H1 (cell line): Measurements from ENCODE around the gene HMGN1. TPM values are rescaled to one million over a fixed set of nuclear protein-coding genes. Genes with fewer than 3 reads are reported as not detected.
"Not testable (repeated sequence)": the region's sequence is repeated elsewhere in the genome, so short reads cannot be mapped to it uniquely, and the experiment has no call there.

Experiments
- CTCF ChIA-PET: fragments of 300-600 bp; sonication (Branson Sonifier 250); formaldehyde crosslinking; loops from one replicate; lab custom pipeline; 2021; ENCODE audit not compliant: partially characterized antibody; lab: Charles Lee
- POLR2A ChIA-PET: fragments of 300-600 bp; sonication (Branson Sonifier 250); formaldehyde crosslinking; loops from one replicate; lab custom pipeline; 2021; ENCODE audit warnings: inconsistent platforms; ENCODE audit not compliant: partially characterized antibody; lab: Charles Lee
- DNase-seq, 2 experiments: peaks; one replicate each; pipeline versions ENCODE4 v3.0.0 to v3.0.0-alpha.2; 2010 to 2022; ENCODE audit warnings: low spot score in 2 of 2, low read depth in 1 of 2, mixed read lengths in 1 of 2
- FAIRE-seq: peaks from 2 replicates; lab custom pipeline; 2011; peaks lifted over from hg19 to GRCh38; lab: Jason Lieb, UNC
- H2AFZ ChIP-seq: 2 replicates; pipeline ENCODE4 v1.8.1; 2012; ENCODE audit warnings: low read length, inconsistent platforms
- H2AK5ac ChIP-seq: 2 replicates; pipeline ENCODE4 v1.6.1; 2013; ENCODE audit warnings: low read depth, low read length
- H2BK120ac ChIP-seq: replicated peaks from 2 replicates; pipeline ENCODE3; 2013; ENCODE audit warnings: low read depth, low read length, inconsistent platforms
- H2BK12ac ChIP-seq: 2 replicates; pipeline ENCODE4 v1.6.1; 2013; ENCODE audit warnings: low read depth, low read length
- H2BK15ac ChIP-seq: 2 replicates; pipeline ENCODE4 v1.6.1; 2013; ENCODE audit warnings: low read length
- H2BK20ac ChIP-seq: 2 replicates; pipeline ENCODE4 v1.6.1; 2013; ENCODE audit warnings: low read length
- H2BK5ac ChIP-seq: 2 replicates; pipeline ENCODE4 v1.6.1; 2013; ENCODE audit warnings: low read depth, low read length
- H3K14ac ChIP-seq: 2 replicates; pipeline ENCODE4 v1.6.1; 2013; ENCODE audit warnings: inconsistent platforms; ENCODE audit not compliant: insufficient read length
- H3K18ac ChIP-seq: 2 replicates; pipeline ENCODE4 v1.6.1; 2013; ENCODE audit warnings: low read length; ENCODE audit errors: extremely low read depth
- H3K23ac ChIP-seq: 2 replicates; pipeline ENCODE4 v1.6.1; 2013; ENCODE audit warnings: inconsistent platforms; ENCODE audit not compliant: insufficient read length
- H3K23me2 ChIP-seq: 2 replicates; pipeline ENCODE4 v1.6.1; 2013; ENCODE audit warnings: low read depth, low read length
- H3K27ac ChIP-seq: 2 replicates; pipeline ENCODE4 v1.6.1; 2011; ENCODE audit warnings: low read depth, low read length, inconsistent platforms
- H3K27me3 ChIP-seq, 4 experiments: replicated peaks in 1 of 4; 1 replicate in 1 of 4; 2 replicates in 3 of 4; pipeline versions ENCODE4 v1.6.1 to v1.8.1; 2011 to 2013; ENCODE audit warnings: low read length in 3 of 4, mild to moderate bottlenecking in 3 of 4, inconsistent platforms in 2 of 4, mixed read lengths in 2 of 4, moderate library complexity in 1 of 4; ENCODE audit not compliant: control insufficient read depth in 3 of 4, insufficient read depth in 3 of 4; ENCODE audit errors: extremely low read depth in 1 of 4
- H3K36me3 ChIP-seq, 4 experiments: 2 replicates each; pipeline versions ENCODE4 v1.6.1 to v1.8.1; 2011 to 2013; ENCODE audit warnings: mild to moderate bottlenecking in 4 of 4, low read length in 3 of 4, moderate library complexity in 2 of 4, control low read depth in 1 of 4, inconsistent platforms in 1 of 4; ENCODE audit not compliant: insufficient read depth in 4 of 4, control insufficient read depth in 2 of 4
- H3K4ac ChIP-seq: replicated peaks from 2 replicates; pipeline ENCODE3; 2013; ENCODE audit warnings: low read length, low read depth, mixed read lengths, inconsistent platforms; ENCODE audit not compliant: insufficient read length
- H3K4me1 ChIP-seq, 4 experiments: replicated peaks in 1 of 4; 1 replicate in 1 of 4; 2 replicates in 3 of 4; pipeline versions ENCODE4 v1.6.1 to v1.8.1; 2011 to 2013; ENCODE audit warnings: low read length in 3 of 4, inconsistent platforms in 2 of 4, mixed read lengths in 1 of 4; ENCODE audit not compliant: insufficient read depth in 4 of 4, control insufficient read depth in 3 of 4
- H3K4me2 ChIP-seq, 2 experiments: 2 replicates each; pipeline versions ENCODE4 v1.6.1 to v1.8.1; 2011 to 2013; ENCODE audit warnings: low read depth in 2 of 2, low read length in 2 of 2, control low read depth in 1 of 2, inconsistent platforms in 1 of 2, mild to moderate bottlenecking in 1 of 2; ENCODE audit not compliant: insufficient read depth in 1 of 2
- H3K4me3 ChIP-seq, 4 experiments: fragments of 200-600, 300-600 bp in 1 of 4; sonication (generic), shearing (Covaris generic), sonication (Bioruptor Twin) in 1 of 4; 2 replicates each; pipeline versions ENCODE4 v1.5.1 to v1.8.1; 2011 to 2016; ENCODE audit warnings: low read length in 4 of 4, low read depth in 3 of 4, control low read depth in 2 of 4, inconsistent platforms in 2 of 4, mild to moderate bottlenecking in 2 of 4, mixed read lengths in 1 of 4, moderate library complexity in 1 of 4; ENCODE audit not compliant: insufficient read depth in 2 of 4; ENCODE audit errors: extremely low read depth in 1 of 4
- H3K56ac ChIP-seq: replicated peaks from 2 replicates; pipeline ENCODE3; 2013; ENCODE audit warnings: low read depth, mild to moderate bottlenecking, mixed read lengths, low read length, inconsistent platforms; ENCODE audit not compliant: insufficient read length
- H3K79me1 ChIP-seq: 2 replicates; pipeline ENCODE4 v1.6.1; 2013; ENCODE audit warnings: low read depth, low read length, control low read depth
- H3K79me2 ChIP-seq, 2 experiments: 2 replicates each; pipeline versions ENCODE4 v1.6.1 to v1.8.1; 2012 to 2013; ENCODE audit warnings: low read length in 2 of 2, mild to moderate bottlenecking in 2 of 2, inconsistent platforms in 1 of 2; ENCODE audit not compliant: insufficient read depth in 2 of 2, control insufficient read depth in 1 of 2
- H3K9ac ChIP-seq, 4 experiments: replicated peaks in 1 of 4; 1 replicate in 1 of 4; 2 replicates in 3 of 4; pipeline versions ENCODE4 v1.6.1 to v1.8.1; 2011 to 2013; ENCODE audit warnings: low read depth in 3 of 4, low read length in 3 of 4, control low read depth in 2 of 4, mild to moderate bottlenecking in 2 of 4, moderate library complexity in 2 of 4, inconsistent platforms in 1 of 4; ENCODE audit errors: extremely low read depth in 1 of 4
- H3K9me3 ChIP-seq, 2 experiments: 2 replicates each; pipeline versions ENCODE4 v1.6.1 to v1.8.1; 2012 to 2013; ENCODE audit warnings: mild to moderate bottlenecking in 2 of 2, moderate library complexity in 2 of 2, control low read depth in 1 of 2, inconsistent platforms in 1 of 2, low read depth in 1 of 2, low read length in 1 of 2, mixed read lengths in 1 of 2; ENCODE audit not compliant: insufficient read depth in 2 of 2
- H4K20me1 ChIP-seq, 2 experiments: replicated peaks in 1 of 2; 2 replicates each; pipeline versions ENCODE3 to v1.8.1; 2011 to 2013; ENCODE audit warnings: inconsistent platforms in 2 of 2, low read length in 2 of 2, mild to moderate bottlenecking in 1 of 2; ENCODE audit not compliant: insufficient read depth in 2 of 2, control insufficient read depth in 1 of 2
- H4K5ac ChIP-seq: 2 replicates; pipeline ENCODE4 v1.6.1; 2013; ENCODE audit warnings: low read length, low read depth, mixed read lengths, inconsistent platforms; ENCODE audit not compliant: insufficient read length
- H4K8ac ChIP-seq: 2 replicates; pipeline ENCODE4 v1.8.0; 2013; ENCODE audit warnings: mild to moderate bottlenecking, moderate library complexity, low read length, inconsistent platforms; ENCODE audit not compliant: insufficient read depth; ENCODE audit errors: extremely low read depth
- H4K91ac ChIP-seq: replicated peaks from 2 replicates; pipeline ENCODE3; 2013; ENCODE audit warnings: low read length, mixed read lengths, inconsistent platforms; ENCODE audit not compliant: insufficient read length
- whole genome bisulfite sequencing, 2 experiments: shearing (Covaris generic) in 1 of 2; methylation state at CpG; one replicate each; pipeline versions ENCODE4 v1.1.6 to v1.1.7; 2013 to 2015; ENCODE audit warnings: low lambda C conversion rate in 2 of 2, mixed read lengths in 2 of 2, inconsistent platforms in 1 of 2, low coverage in 1 of 2, missing lambda C conversion rate in 1 of 2; ENCODE audit not compliant: insufficient replicate concordance in 2 of 2, insufficient coverage in 1 of 2, insufficient read length in 1 of 2; ENCODE audit errors: extremely low coverage in 1 of 2, missing lambda C conversion rate in 1 of 2; 5-methylcytosine and 5-hydroxymethylcytosine counted together
- polyA plus RNA-seq, 7 experiments: library from polyadenylated mRNA; depleted of rRNA in 3 of 7; stranded (reverse) in 5 of 7; unstranded in 2 of 7; fragments of >200 nt in 5 of 7; fragments of 200-250 nt in 2 of 7; gene quantifications; 1 replicate in 5 of 7; 2 replicates in 1 of 7; 4 replicates in 1 of 7; pipeline versions ENCODE4 v1.2.1 to v1.2.3, GENCODE V29; 2011 to 2013; ENCODE audit warnings: missing spikeins in 2 of 7, mixed read lengths in 2 of 7
- total RNA-seq: library from RNA; stranded (reverse); fragmentation: NEBNext Ultra II Directional; extraction: Animal tissue kit (Norgen Biotek cat#: 25700); gene quantifications from 2 replicates; pipeline ENCODE4 v1.2.1, GENCODE V29; 2021

The HMGN1 gene
- total and polyA plus RNA-seq, 2 of the 8 experiments (the other 6 are each of a cell fraction or from before 2014, with no cell fraction given), result 279 to 505 TPM

- DNase-seq, H2AFZ ChIP-seq, H3K4ac ChIP-seq, H4K91ac ChIP-seq, H3K36me3 ChIP-seq, H3K14ac ChIP-seq, H3K4me1 ChIP-seq, H3K79me2 ChIP-seq, H3K27me3 ChIP-seq, H3K56ac ChIP-seq, FAIRE-seq, H3K9me3 ChIP-seq, H3K23ac ChIP-seq, H2BK15ac ChIP-seq, H3K9ac ChIP-seq, H2AK5ac ChIP-seq, H3K27ac ChIP-seq, H2BK20ac ChIP-seq, H4K8ac ChIP-seq, H4K5ac ChIP-seq, H3K79me1 ChIP-seq, H3K18ac ChIP-seq, H4K20me1 ChIP-seq, H2BK12ac ChIP-seq, H2BK5ac ChIP-seq, H3K4me2 ChIP-seq, H2BK120ac ChIP-seq, H3K23me2 ChIP-seq, H3K4me3 ChIP-seq: not testable (repeated sequence)
- CTCF ChIA-PET, result interaction anchor here (1.0 to 1.1 kb wide), 2 partner anchors 8 to 110 kb away, joined by 3 read pairs; no protein-coding TSS in a partner anchor
- WGBS, 2 experiments, result 90% methylated on average over 7 of the region's 7 CpGs; no CpG with 5 or more reads in 1 of the 2 experiments
- POLR2A ChIA-PET, result interaction anchor here (0.9 to 2.3 kb wide), 2 partner anchors 21 to 56 kb away, joined by 3 to 10 read pairs; partner anchors contain the start of genes BRWD1 and HMGN1
Observed at GRCh38 chr21:39369896-39370288, 21.0 kb upstream of the HMGN1 start.
